ENCODE results near the gene NEU1.
"Not testable (repeated sequence)": the region's sequence is repeated elsewhere in the genome, so short reads cannot be mapped to it uniquely, and the experiment has no call there.

NEU1 gene

GRCh38 chr6:31838968-31839367, 23.7 kb downstream of the NEU1 start:
- no peak for DNase-seq (ENCODE audit: low read depth in 2 of 2)

GRCh38 chr6:31838114-31838553, 24.5 kb downstream of the NEU1 start:
- not testable (repeated sequence) for DNase-seq (ENCODE audit: low read depth in 2 of 2)

- DNase-seq (ENCODE audit: low read depth in 2 of 2) = no peak
These were observed 25.1 kb downstream of the NEU1 start for GRCh38 chr6:31837369-31838113.

- DNase-seq (ENCODE audit: low read depth in 2 of 2) = no peak
These were observed 25.9 kb downstream of the NEU1 start for GRCh38 chr6:31836474-31837368.

- DNase-seq (ENCODE audit: low read depth in 2 of 2) = no peak
These were observed 26.6 kb downstream of the NEU1 start for GRCh38 chr6:31836047-31836473.

GRCh38 chr6:31834367-31835250, 28.0 kb downstream of the NEU1 start:
- DNase-seq (ENCODE audit: low read depth in 2 of 2) = peak; percentile 70 to 73

GRCh38 chr6:31831350-31832215, 31.0 kb downstream of the NEU1 start:
- DNase-seq (ENCODE audit: low read depth in 2 of 2) = no peak

- no peak for DNase-seq (ENCODE audit: low read depth in 2 of 2)
These were observed 31.7 kb downstream of the NEU1 start for GRCh38 chr6:31830886-31831335.

GRCh38 chr6:31829633-31830283, 32.9 kb downstream of the NEU1 start:
- DNase-seq (ENCODE audit: low read depth in 2 of 2) = no peak

GRCh38 chr6:31827286-31828079, 35.1 kb downstream of the NEU1 start, which contains the start of gene HSPA1B:
HSPA1B (plus strand) TSS chr6:31827738; CDS start chr6:31827951, 213 bp downstream.
- peak; percentile 87 to 94 for DNase-seq (ENCODE audit: low read depth in 2 of 2)

- DNase-seq (ENCODE audit: low read depth in 2 of 2) = no peak
These were observed 35.8 kb downstream of the NEU1 start for GRCh38 chr6:31826793-31827285.

GRCh38 chr6:31825553-31825952, 37.1 kb downstream of the NEU1 start:
- no peak for DNase-seq (ENCODE audit: low read depth in 2 of 2)

- DNase-seq (ENCODE audit: low read depth in 2 of 2) = not testable (repeated sequence)
These were observed 38.9 kb downstream of the NEU1 start for GRCh38 chr6:31823592-31824196.

GRCh38 chr6:31822036-31822821, 40.4 kb downstream of the NEU1 start:
- DNase-seq (ENCODE audit: low read depth in 2 of 2) = peak in 1 of 2 experiments; percentile 50

- DNase-seq (ENCODE audit: low read depth in 2 of 2) = peak in 1 of 2 experiments; percentile 72
These were observed 41.2 kb downstream of the NEU1 start for GRCh38 chr6:31821301-31822035.

GRCh38 chr6:31820399-31820798, 42.2 kb downstream of the NEU1 start:
- not testable (repeated sequence) for DNase-seq (ENCODE audit: low read depth in 2 of 2)

GRCh38 chr6:31819871-31820299, 42.7 kb downstream of the NEU1 start:
- no peak for DNase-seq (ENCODE audit: low read depth in 2 of 2)

Measured in stimulated activated CD4-positive, alpha-beta T cell treated with anti-CD3 and anti-CD28 coated beads, Interleukin-12 subunit alpha, Interleukin-12 subunit beta, amount 100 ng/mL, for 24 hours (primary cell).